Hepatocyte (in vitro differentiated cells): ENCODE results near the gene SORCS3. TPM values are rescaled to one million over a fixed set of nuclear protein-coding genes. Genes with fewer than 3 reads are reported as not detected.

Experiments
- DNase-seq: peaks from one replicate; pipeline ENCODE4 v3.0.0-alpha.2; 2016; ENCODE audit warnings: low spot score
- H2AFZ ChIP-seq: fragments of 200-600 bp; sonication (generic); 2 replicates; pipeline ENCODE4 v1.6.0; 2016; ENCODE audit warnings: antibody characterized with exemption, mild to moderate bottlenecking
- H3K27ac ChIP-seq: fragments of 200-600 bp; sonication (generic); 2 replicates; pipeline ENCODE4 v1.5.1; 2016; ENCODE audit warnings: mild to moderate bottlenecking
- H3K27me3 ChIP-seq: fragments of 200-600 bp; sonication (generic); 2 replicates; pipeline ENCODE4 v1.6.1; 2016
- H3K36me3 ChIP-seq: fragments of 200-600 bp; sonication (generic); replicated peaks from 2 replicates; pipeline ENCODE4 v1.5.1; 2016; ENCODE audit warnings: low read depth; ENCODE audit not compliant: insufficient read depth
- H3K4me1 ChIP-seq: fragments of 200-600 bp; sonication (generic); 2 replicates; pipeline ENCODE4 v1.5.1; 2016; ENCODE audit warnings: mild to moderate bottlenecking, moderate library complexity; ENCODE audit not compliant: insufficient read depth
- H3K4me2 ChIP-seq: fragments of 200-600 bp; sonication (generic); 2 replicates; pipeline ENCODE4 v1.6.0; 2016
- H3K4me3 ChIP-seq: fragments of 200-600 bp; sonication (generic); 2 replicates; pipeline ENCODE4 v1.5.1; 2016; ENCODE audit warnings: mild to moderate bottlenecking
- H3K79me2 ChIP-seq: fragments of 200-600 bp; sonication (generic); 2 replicates; pipeline ENCODE4 v1.6.0; 2017; ENCODE audit warnings: mild to moderate bottlenecking
- H3K9me2 ChIP-seq: fragments of 200-600 bp; sonication (generic); replicated peaks from 2 replicates; pipeline ENCODE4 v1.6.0; 2017; ENCODE audit warnings: mild to moderate bottlenecking; ENCODE audit not compliant: insufficient read depth
- H3K9me3 ChIP-seq: fragments of 200-600 bp; sonication (generic); 2 replicates; pipeline ENCODE4 v1.5.1; 2016; ENCODE audit warnings: low read depth, mild to moderate bottlenecking
- H4K20me1 ChIP-seq: fragments of 200-600 bp; sonication (generic); 2 replicates; pipeline ENCODE4 v1.6.0; 2016; ENCODE audit warnings: mild to moderate bottlenecking; ENCODE audit not compliant: insufficient read depth, poor library complexity, severe bottlenecking
- CTCF ChIP-seq: fragments of 200-600 bp; sonication (generic); IDR thresholded peaks from 2 replicates; pipeline ENCODE4 v1.5.1; 2016; ENCODE audit warnings: antibody characterized with exemption, mild to moderate bottlenecking; ENCODE audit not compliant: poor library complexity
- EZH2 ChIP-seq: fragments of 200-600 bp; sonication (generic); IDR thresholded peaks from 2 replicates; pipeline ENCODE4 v1.6.1; 2016; ENCODE audit warnings: antibody characterized with exemption, mild to moderate bottlenecking, borderline replicate concordance
- EZH2phosphoT487 ChIP-seq: fragments of 200-600 bp; sonication (generic); IDR thresholded peaks from one replicate; pipeline ENCODE4 v1.6.1; 2018; ENCODE audit warnings: antibody characterized with exemption, mild to moderate bottlenecking, low read depth, moderate library complexity; ENCODE audit not compliant: unreplicated experiment, severe bottlenecking
- WGBS: methylation state at CpG from one replicate; pipeline ENCODE4 v1.1.6; 2016; ENCODE audit warnings: low lambda C conversion rate; ENCODE audit errors: missing lambda C conversion rate; 5-methylcytosine and 5-hydroxymethylcytosine counted together
- polyA plus RNA-seq: library from polyadenylated mRNA; unstranded; fragments of >200 nt; fragmentation: Nextera tagmentation; extraction: Ambion mirVana; gene quantifications from 2 replicates; pipeline ENCODE4 v1.2.1, GENCODE V29; 2016
- total RNA-seq: library from RNA; depleted of rRNA; stranded (reverse); fragments of >200 nt; gene quantifications from 2 replicates; pipeline ENCODE4 v1.2.3, GENCODE V29; 2014

The SORCS3 gene
- total and polyA plus RNA-seq, 2 experiments from 2014 or later: 0.59 to 0.80 TPM

GRCh38 chr10:105197598-105198364 is 556.7 kb downstream of the SORCS3 start:
- no peak overlapping the region for H2AFZ ChIP-seq
- WGBS: 69% methylated on average over 6 of the region's 6 CpGs
- H3K27ac ChIP-seq: no peak overlapping the region
- H3K9me3 ChIP-seq: no peaks in the 10 kb centered on the region
- no peaks in the 10 kb centered on the region for H3K27me3 ChIP-seq
- no peaks in the 10 kb centered on the region for H3K9me2 ChIP-seq
- no peaks in the 10 kb centered on the region for H3K36me3 ChIP-seq
- DNase-seq: no peak
- no peaks in the 10 kb centered on the region for H3K79me2 ChIP-seq
- no peak overlapping the region for H3K4me3 ChIP-seq
- no peaks in the 10 kb centered on the region for H4K20me1 ChIP-seq
- no peak for TF ChIP-seq CTCF
- TF ChIP-seq EZH2: no peak
- no peak for TF ChIP-seq EZH2phosphoT487
- H3K4me2 ChIP-seq: no peak overlapping the region
- H3K4me1 ChIP-seq: no peaks in the 10 kb centered on the region

GRCh38 chr10:105206616-105207015 is 565.5 kb downstream of the SORCS3 start:
- Histone ChIP-seq H3K27me3 (no peaks in the 10 kb centered on the region), H2AFZ (no peak overlapping the region), H3K9me3 (no peaks in the 10 kb centered on the region), H4K20me1 (no peaks in the 10 kb centered on the region), H3K4me1 (no peaks in the 10 kb centered on the region), H3K27ac (no peak overlapping the region), H3K9me2 (peaks cover 3% of the 10 kb centered on the region), H3K4me2 (no peak overlapping the region), H3K4me3 (no peak overlapping the region), H3K36me3 (no peaks in the 10 kb centered on the region), H3K79me2 (no peaks in the 10 kb centered on the region)
- TF ChIP-seq EZH2 (no peak), CTCF (no peak), EZH2phosphoT487 (no peak)
- no peak for DNase-seq

- H3K27ac ChIP-seq: no peak overlapping the region
- H3K27me3 ChIP-seq: no peaks in the 10 kb centered on the region
- no peaks in the 10 kb centered on the region for H4K20me1 ChIP-seq
- no peaks in the 10 kb centered on the region for H3K36me3 ChIP-seq
- H3K4me3 ChIP-seq: no peak overlapping the region
- H3K79me2 ChIP-seq: no peaks in the 10 kb centered on the region
- WGBS: 59% methylated on average over 4 of the region's 4 CpGs
- H3K4me1 ChIP-seq: no peaks in the 10 kb centered on the region
- H3K9me3 ChIP-seq: no peaks in the 10 kb centered on the region
- peaks cover 3% of the 10 kb centered on the region for H3K9me2 ChIP-seq
- no peak for DNase-seq
- H3K4me2 ChIP-seq: no peak overlapping the region
- TF ChIP-seq EZH2phosphoT487 (no peak), CTCF (no peak), EZH2 (no peak)
- no peak overlapping the region for H2AFZ ChIP-seq
Measured at GRCh38 chr10:105207476-105207995, 566.4 kb downstream of the SORCS3 start.
